K562 (cell line): ENCODE measurements around the gene SHF. TPM values are rescaled to one million over a fixed set of nuclear protein-coding genes. Genes with fewer than 3 reads are reported as not detected.
"Not testable (repeated sequence)": the region's sequence is repeated elsewhere in the genome, so short reads cannot be mapped to it uniquely, and the experiment has no call there.

Experiments used
- ATAC-seq: fragments of 200-7000 bp; cut with Tn5 transposase; 3 replicates; pipeline ENCODE4 v1.9.1; 2020; ENCODE audit warnings: moderate library complexity
- BruUV-seq: library from RNA; stranded (reverse); fragments of 400-500 nt; replicated peaks from 2 replicates; lab custom pipeline; 2021; lab: Mats Ljungman, UMichigan
- CTCF ChIA-PET: fragments of 300-600 bp; formaldehyde crosslinking; extraction: SDS; loops from one replicate; lab custom pipeline; 2021; ENCODE audit warnings: low intra/inter-chr PET ratio; lab: Yijun Ruan, JAX
- POLR2A ChIA-PET: fragments of 300-600, 350-650 bp; sonication (Branson Sonifier 250); formaldehyde crosslinking; extraction: SDS; loops from one replicate; lab custom pipeline; 2021; ENCODE audit warnings: antibody characterized with exemption, inconsistent platforms; lab: Yijun Ruan, JAX
- DNase-seq, 4 experiments: peaks; one replicate each; pipeline versions ENCODE4 v3.0.0 to v3.0.0-alpha.2; 2011 to 2018; ENCODE audit warnings: low spot score in 3 of 4, mixed read lengths in 3 of 4; ENCODE audit errors: extremely low read depth in 1 of 4
- FAIRE-seq: peaks from 2 replicates; lab custom pipeline; 2011; peaks lifted over from hg19 to GRCh38; lab: Jason Lieb, UNC
- H2AFZ ChIP-seq: 2 replicates; pipeline ENCODE4 v1.6.0; 2011; ENCODE audit warnings: low read depth, low read length, control low read depth, inconsistent platforms
- H3K27ac ChIP-seq: fragments of 200-600 bp; 3 replicates; pipeline ENCODE4 v1.8.0; 2011; ENCODE audit warnings: low read depth, mild to moderate bottlenecking, control low read depth, inconsistent platforms, low read length, moderate library complexity, mixed read lengths; ENCODE audit errors: extremely low read depth
- H3K27me3 ChIP-seq, 2 experiments: fragments of 300-600 bp in 1 of 2; 2 replicates in 1 of 2; 3 replicates in 1 of 2; pipeline versions ENCODE4 v1.6.0 to v1.8.0; 2011; ENCODE audit warnings: inconsistent platforms in 2 of 2, low read length in 2 of 2, mild to moderate bottlenecking in 1 of 2, mixed read lengths in 1 of 2, moderate library complexity in 1 of 2; ENCODE audit not compliant: control insufficient read depth in 2 of 2, insufficient read depth in 2 of 2
- H3K36me3 ChIP-seq: fragments of 300-600 bp; 3 replicates; pipeline ENCODE4 v1.8.0; 2011; ENCODE audit warnings: mild to moderate bottlenecking, low read length, inconsistent platforms; ENCODE audit not compliant: control insufficient read depth, insufficient read depth
- H3K4me1 ChIP-seq, 2 experiments: fragments of 200-600 bp in 1 of 2; replicated peaks in 1 of 2; 2 replicates in 1 of 2; 3 replicates in 1 of 2; pipeline versions ENCODE4 v1.5.1 to v1.8.0; 2011; ENCODE audit warnings: inconsistent platforms in 2 of 2, low read length in 2 of 2, mild to moderate bottlenecking in 1 of 2, mixed read lengths in 1 of 2, moderate library complexity in 1 of 2; ENCODE audit not compliant: control insufficient read depth in 2 of 2, insufficient read depth in 2 of 2
- H3K4me2 ChIP-seq: 2 replicates; pipeline ENCODE4 v1.6.1; 2011; ENCODE audit warnings: low read length, control low read depth, inconsistent platforms, mixed read lengths; ENCODE audit not compliant: insufficient read depth
- H3K4me3 ChIP-seq: fragments of 200-600 bp; sonication (generic), shearing (Covaris generic); 2 replicates; pipeline ENCODE4 v1.5.1; 2016; ENCODE audit warnings: control low read depth, inconsistent platforms
- H3K79me2 ChIP-seq: fragments of 200-600 bp; 3 replicates; pipeline ENCODE4 v1.8.0; 2011; ENCODE audit warnings: low read length, inconsistent platforms; ENCODE audit not compliant: control insufficient read depth, insufficient read depth
- H3K9ac ChIP-seq, 2 experiments: 2 replicates each; pipeline versions ENCODE4 v1.6.0 to v1.6.1; 2011; ENCODE audit warnings: low read depth in 2 of 2, low read length in 2 of 2, control low read depth in 1 of 2, inconsistent platforms in 1 of 2, mild to moderate bottlenecking in 1 of 2, mixed read lengths in 1 of 2; ENCODE audit not compliant: insufficient read depth in 1 of 2
- H3K9me1 ChIP-seq: one replicate; pipeline ENCODE4 v1.6.0; 2011; ENCODE audit warnings: inconsistent platforms, mild to moderate bottlenecking, low read length, moderate library complexity; ENCODE audit not compliant: control insufficient read depth, insufficient read depth
- H3K9me3 ChIP-seq: replicated peaks from 2 replicates; pipeline ENCODE4 v1.5.1; 2011; ENCODE audit warnings: low read depth, low read length, inconsistent platforms; ENCODE audit not compliant: control insufficient read depth, insufficient read depth
- H4K20me1 ChIP-seq: replicated peaks from 2 replicates; pipeline ENCODE4 v1.6.1; 2011; ENCODE audit warnings: low read length, inconsistent platforms, mixed read lengths; ENCODE audit not compliant: control insufficient read depth, insufficient read depth
- PML ChIP-seq: IDR thresholded peaks from 2 replicates; pipeline ENCODE4 v1.6.1; 2012; ENCODE audit warnings: low read length, inconsistent platforms
- POLR3A ChIP-seq: IDR thresholded peaks from 2 replicates; pipeline ENCODE4 v1.6.1; 2011; ENCODE audit warnings: borderline replicate concordance, mild to moderate bottlenecking, moderate library complexity; ENCODE audit not compliant: insufficient read length, insufficient read depth; ENCODE audit errors: extremely low read depth
- SMAD1 ChIP-seq: fragments of 150-350 bp; IDR thresholded peaks from 2 replicates; pipeline ENCODE4 v1.6.1; 2014; ENCODE audit warnings: low read length, low read depth; ENCODE audit not compliant: partially characterized antibody
- SOX6 ChIP-seq: fragments of 450-650 bp; IDR thresholded peaks from 2 replicates; pipeline ENCODE4 v1.6.1; 2014; ENCODE audit warnings: mild to moderate bottlenecking
- WHSC1 ChIP-seq: IDR thresholded peaks from one replicate; pipeline ENCODE4 v1.6.1; 2012; ENCODE audit warnings: low read length, control low read depth, inconsistent platforms
- WGBS: fragments of 100-300 bp; shearing (Covaris generic); methylation state at CpG from one replicate; pipeline ENCODE4 v1.1.6; 2016; ENCODE audit warnings: low coverage, mixed read lengths; ENCODE audit not compliant: insufficient coverage; ENCODE audit errors: missing lambda C conversion rate; 5-methylcytosine and 5-hydroxymethylcytosine counted together
- in situ Hi-C: fragments of 300-500 bp; cut with MboI; formaldehyde crosslinking; loops from 4 replicates; pipeline ENCODE4 v1.15.0; 2018; ENCODE audit warnings: inconsistent platforms, mixed read lengths
- intact Hi-C: fragments of 100-400 bp; cut with micrococcal nuclease; formaldehyde crosslinking; loops from 2 replicates; pipeline ENCODE4 v1.14.2; 2022
- polyA plus RNA-seq, 8 experiments: library from polyadenylated mRNA; depleted of rRNA in 4 of 8; stranded (reverse) in 5 of 8; unstranded in 3 of 8; fragments of >200 nt; fragmentation: Nextera tagmentation in 2 of 8; fragmentation: Illumina TruSeq in 1 of 8; extraction: Ambion mirVana in 2 of 8; extraction: Trizol in 1 of 8; gene quantifications; 2 replicates each; pipeline versions ENCODE4 v1.2.1 to v1.2.3, GENCODE V29; 2011 to 2014; ENCODE audit warnings: inconsistent platforms in 1 of 8, missing spikeins in 1 of 8
- total RNA-seq, 7 experiments: library from RNA; depleted of rRNA in 6 of 7; stranded (reverse); fragments of >200 nt in 6 of 7; fragmentation: Illumina TruSeq in 2 of 7; extraction: Trizol in 2 of 7; gene quantifications; 2 replicates each; pipeline versions ENCODE4 v1.2.1 to v1.2.3, GENCODE V29; 2011 to 2021; ENCODE audit warnings: low replicate concordance in 1 of 7
- TF ChIP-seq, protein P1 (sequence below), 3 experiments: fragments of 200-800 bp in 1 of 3; fragments of 250-450 bp in 1 of 3; fragments of 450-650 bp in 1 of 3; sonication (Bioruptor Pico) in 1 of 3; sonication (Bioruptor generic) in 1 of 3; formaldehyde crosslinking in 1 of 3; IDR thresholded peaks; 2 replicates each; pipeline versions ENCODE4 v1.6.1 to v1.8.0; 2016 to 2022; ENCODE audit warnings: mild to moderate bottlenecking in 2 of 3, missing genetic modification characterization in 2 of 3, missing compliant biosample characterization in 1 of 3, moderate library complexity in 1 of 3
- TF ChIP-seq, protein P2 (sequence below): fragments of 450-650 bp; IDR thresholded peaks from 2 replicates; pipeline ENCODE4 v1.6.1; 2016; ENCODE audit warnings: antibody characterized with exemption

SHF gene
- total and polyA plus RNA-seq, 9 of the 15 experiments (the other 6 are each of a cell fraction or from before 2014, with no cell fraction given): 0.51 to 2.2 (median 0.85) TPM; not detected in 2

DNA sequence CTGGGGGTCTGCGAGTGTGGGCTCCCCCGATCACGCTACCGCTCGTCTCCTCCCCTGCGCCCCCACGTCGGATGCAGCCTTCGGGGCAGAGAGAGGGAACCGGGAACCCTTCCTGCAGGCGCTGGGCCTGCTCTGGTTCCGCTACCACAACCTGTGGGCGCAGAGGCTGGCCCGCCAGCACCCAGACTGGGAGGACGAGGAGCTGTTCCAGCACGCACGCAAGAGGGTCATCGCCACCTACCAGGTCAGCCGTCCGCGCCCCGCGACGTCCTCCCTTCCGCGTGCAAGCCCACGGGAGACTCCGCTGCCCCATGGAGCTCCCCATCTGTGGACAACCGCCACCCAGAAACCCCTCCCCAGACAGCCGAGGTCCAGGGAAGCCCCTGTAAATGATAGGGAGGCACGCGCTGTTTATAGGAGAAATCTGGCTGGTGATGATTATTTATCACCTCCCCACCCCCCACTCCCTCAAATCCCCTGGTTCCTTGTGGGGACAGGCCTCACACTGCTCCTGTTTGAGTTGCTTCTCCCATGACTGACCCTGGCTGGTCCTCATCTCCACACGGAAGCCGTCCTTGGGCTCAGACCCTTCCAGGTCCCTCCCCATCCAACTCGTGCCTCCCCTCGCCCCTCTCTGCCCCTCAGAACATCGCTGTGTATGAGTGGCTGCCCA lies 51.9 kb downstream of the SHF start:
- H3K4me2 ChIP-seq, H2AFZ ChIP-seq, H3K4me1 ChIP-seq, POLR2A ChIA-PET, in situ Hi-C loops, DNase-seq, H3K4me3 ChIP-seq, BruUV-seq, H3K9ac ChIP-seq, H3K36me3 ChIP-seq, CTCF ChIA-PET, H3K9me3 ChIP-seq, H3K27ac ChIP-seq, H3K9me1 ChIP-seq, H3K79me2 ChIP-seq, intact Hi-C loops, FAIRE-seq, ATAC-seq, H4K20me1 ChIP-seq: not testable (repeated sequence)
- peaks cover 15 to 24% of the 10 kb centered on the region in 2 experiments; a peak in 4 of 5 replicates for H3K27me3 ChIP-seq
- 27% methylated on average over 5 of the region's 37 CpGs for WGBS

DNA sequence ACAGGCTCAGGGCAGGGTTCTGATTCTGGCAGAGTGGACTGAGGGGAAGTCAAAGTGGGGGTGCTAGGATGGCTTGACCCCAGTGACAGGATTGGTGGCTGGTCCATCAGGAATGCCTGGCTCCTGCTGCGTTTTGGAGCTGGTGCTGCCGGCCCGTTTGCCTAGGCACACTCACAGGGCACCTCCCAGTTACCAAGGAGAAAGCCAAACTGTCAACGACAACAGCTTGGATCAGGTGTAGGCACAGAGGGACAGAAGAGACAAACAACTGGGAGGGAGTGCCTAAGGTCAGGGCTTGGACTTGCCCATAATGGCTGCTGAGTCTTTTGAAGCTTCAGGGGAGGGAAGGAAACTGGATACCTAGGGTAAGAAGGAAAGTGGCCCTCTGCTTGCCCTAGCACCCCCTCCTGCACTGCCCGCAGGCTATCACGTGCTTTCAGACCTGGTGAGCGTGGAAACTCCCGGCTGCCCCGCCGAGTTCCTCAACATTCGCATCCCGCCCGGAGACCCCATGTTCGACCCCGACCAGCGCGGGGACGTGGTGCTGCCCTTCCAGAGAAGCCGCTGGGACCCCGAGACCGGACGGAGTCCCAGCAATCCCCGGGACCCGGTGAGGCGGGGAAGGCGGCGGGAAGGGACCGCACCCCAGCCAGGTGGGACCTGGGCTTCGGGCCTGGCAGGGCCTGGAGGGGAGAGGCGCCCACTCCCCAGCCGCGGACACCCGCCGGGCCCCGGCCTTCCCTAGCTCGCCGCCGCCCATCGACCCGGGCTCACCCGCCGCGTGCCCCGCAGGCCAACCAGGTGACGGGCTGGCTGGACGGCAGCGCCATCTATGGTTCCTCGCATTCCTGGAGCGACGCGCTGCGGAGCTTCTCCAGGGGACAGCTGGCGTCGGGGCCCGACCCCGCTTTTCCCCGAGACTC lies 52.8 kb downstream of the SHF start:
- no TSS peak for BruUV-seq
- intact Hi-C loops: no loop called here
- Histone ChIP-seq H3K79me2 (no peaks in the 10 kb centered on the region), H3K4me1 (peaks cover 0 to 7% of the 10 kb centered on the region in 2 experiments; a peak in 2 of 5 replicates), H3K9ac (no peak overlapping the region), H3K4me2 (no peak overlapping the region), H4K20me1 (no peaks in the 10 kb centered on the region), H2AFZ (no peak overlapping the region), H3K9me1 (no peaks in the 10 kb centered on the region), H3K27ac (no peak overlapping the region), H3K36me3 (no peaks in the 10 kb centered on the region), H3K27me3 (peaks cover 19 to 33% of the 10 kb centered on the region in 2 experiments; a peak in 4 of 5 replicates), H3K4me3 (no peak overlapping the region), H3K9me3 (no peaks in the 10 kb centered on the region)
- CTCF ChIA-PET: no interaction called here
- POLR2A ChIA-PET: interaction anchor here (1.2 kb wide), 1 partner anchor 12 kb away, joined by 3 read pairs; no protein-coding TSS in a partner anchor
- FAIRE-seq (no peak), DNase-seq (no peak), ATAC-seq (no peak)
- in situ Hi-C loops: no loop called here
- WGBS: 51% methylated on average over 19 of the region's 57 CpGs
- TF ChIP-seq, protein P1, sequence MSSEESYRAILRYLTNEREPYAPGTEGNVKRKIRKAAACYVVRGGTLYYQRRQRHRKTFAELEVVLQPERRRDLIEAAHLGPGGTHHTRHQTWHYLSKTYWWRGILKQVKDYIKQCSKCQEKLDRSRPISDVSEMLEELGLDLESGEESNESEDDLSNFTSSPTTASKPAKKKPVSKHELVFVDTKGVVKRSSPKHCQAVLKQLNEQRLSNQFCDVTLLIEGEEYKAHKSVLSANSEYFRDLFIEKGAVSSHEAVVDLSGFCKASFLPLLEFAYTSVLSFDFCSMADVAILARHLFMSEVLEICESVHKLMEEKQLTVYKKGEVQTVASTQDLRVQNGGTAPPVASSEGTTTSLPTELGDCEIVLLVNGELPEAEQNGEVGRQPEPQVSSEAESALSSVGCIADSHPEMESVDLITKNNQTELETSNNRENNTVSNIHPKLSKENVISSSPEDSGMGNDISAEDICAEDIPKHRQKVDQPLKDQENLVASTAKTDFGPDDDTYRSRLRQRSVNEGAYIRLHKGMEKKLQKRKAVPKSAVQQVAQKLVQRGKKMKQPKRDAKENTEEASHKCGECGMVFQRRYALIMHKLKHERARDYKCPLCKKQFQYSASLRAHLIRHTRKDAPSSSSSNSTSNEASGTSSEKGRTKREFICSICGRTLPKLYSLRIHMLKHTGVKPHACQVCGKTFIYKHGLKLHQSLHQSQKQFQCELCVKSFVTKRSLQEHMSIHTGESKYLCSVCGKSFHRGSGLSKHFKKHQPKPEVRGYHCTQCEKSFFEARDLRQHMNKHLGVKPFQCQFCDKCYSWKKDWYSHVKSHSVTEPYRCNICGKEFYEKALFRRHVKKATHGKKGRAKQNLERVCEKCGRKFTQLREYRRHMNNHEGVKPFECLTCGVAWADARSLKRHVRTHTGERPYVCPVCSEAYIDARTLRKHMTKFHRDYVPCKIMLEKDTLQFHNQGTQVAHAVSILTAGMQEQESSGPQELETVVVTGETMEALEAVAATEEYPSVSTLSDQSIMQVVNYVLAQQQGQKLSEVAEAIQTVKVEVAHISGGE (CRISPR knock-in tag; IDR thresholded peaks at IDR 0.05): no peak
- no peak for TF ChIP-seq POLR3A
- TF ChIP-seq, protein P2, sequence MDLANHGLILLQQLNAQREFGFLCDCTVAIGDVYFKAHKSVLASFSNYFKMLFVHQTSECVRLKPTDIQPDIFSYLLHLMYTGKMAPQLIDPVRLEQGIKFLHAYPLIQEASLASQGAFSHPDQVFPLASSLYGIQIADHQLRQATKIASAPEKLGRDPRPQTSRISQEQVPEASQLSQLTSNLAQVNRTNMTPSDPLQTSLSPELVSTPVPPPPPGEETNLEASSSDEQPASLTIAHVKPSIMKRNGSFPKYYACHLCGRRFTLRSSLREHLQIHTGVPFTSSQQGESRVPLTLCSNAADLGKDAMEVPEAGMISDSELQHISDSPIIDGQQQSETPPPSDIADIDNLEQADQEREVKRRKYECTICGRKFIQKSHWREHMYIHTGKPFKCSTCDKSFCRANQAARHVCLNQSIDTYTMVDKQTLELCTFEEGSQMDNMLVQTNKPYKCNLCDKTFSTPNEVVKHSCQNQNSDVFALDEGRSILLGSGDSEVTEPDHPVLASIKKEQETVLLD: no peak
- TF ChIP-seq WHSC1: no peak
- no peak for TF ChIP-seq PML
- TF ChIP-seq SOX6: no peak
- no peak for TF ChIP-seq SMAD1
